ENCODE data around the gene ITGA7.

DNA sequence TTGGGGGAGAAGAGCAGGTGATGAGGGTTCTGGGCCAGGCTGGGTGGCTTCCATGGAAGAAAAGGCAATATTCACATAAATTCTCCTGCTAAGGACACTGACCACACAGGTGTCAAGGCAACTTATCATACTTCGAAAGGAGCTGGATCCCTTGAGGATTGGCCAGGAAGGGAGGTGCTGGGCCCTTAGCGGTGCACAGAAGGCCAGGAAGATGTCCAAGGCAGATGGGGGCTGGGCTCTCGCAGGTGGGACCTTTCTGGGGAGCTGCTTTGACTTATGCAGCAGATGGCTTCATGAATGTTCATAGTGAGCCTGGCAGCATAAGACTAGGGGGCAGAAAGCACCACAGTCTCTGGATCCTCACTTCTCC is 17.2 kb upstream of the ITGA7 start:
- TF ChIP-seq, protein P1, sequence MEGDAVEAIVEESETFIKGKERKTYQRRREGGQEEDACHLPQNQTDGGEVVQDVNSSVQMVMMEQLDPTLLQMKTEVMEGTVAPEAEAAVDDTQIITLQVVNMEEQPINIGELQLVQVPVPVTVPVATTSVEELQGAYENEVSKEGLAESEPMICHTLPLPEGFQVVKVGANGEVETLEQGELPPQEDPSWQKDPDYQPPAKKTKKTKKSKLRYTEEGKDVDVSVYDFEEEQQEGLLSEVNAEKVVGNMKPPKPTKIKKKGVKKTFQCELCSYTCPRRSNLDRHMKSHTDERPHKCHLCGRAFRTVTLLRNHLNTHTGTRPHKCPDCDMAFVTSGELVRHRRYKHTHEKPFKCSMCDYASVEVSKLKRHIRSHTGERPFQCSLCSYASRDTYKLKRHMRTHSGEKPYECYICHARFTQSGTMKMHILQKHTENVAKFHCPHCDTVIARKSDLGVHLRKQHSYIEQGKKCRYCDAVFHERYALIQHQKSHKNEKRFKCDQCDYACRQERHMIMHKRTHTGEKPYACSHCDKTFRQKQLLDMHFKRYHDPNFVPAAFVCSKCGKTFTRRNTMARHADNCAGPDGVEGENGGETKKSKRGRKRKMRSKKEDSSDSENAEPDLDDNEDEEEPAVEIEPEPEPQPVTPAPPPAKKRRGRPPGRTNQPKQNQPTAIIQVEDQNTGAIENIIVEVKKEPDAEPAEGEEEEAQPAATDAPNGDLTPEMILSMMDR (IDR thresholded peaks at IDR 0.05) = no peak
- no peak for TF ChIP-seq POLR2AphosphoS5 (IDR thresholded peaks at IDR 0.05; ENCODE audit: insufficient read depth in 1 of 2, low read depth in 1 of 2)
- TF ChIP-seq POLR2A (IDR thresholded peaks at IDR 0.05) = no peak
